ENCODE data around the gene GSG1L. TPM values are rescaled to one million over a fixed set of nuclear protein-coding genes. Genes with fewer than 3 reads are reported as not detected.

GSG1L gene
- total RNA-seq, 3 donors from 2014 or later = not detected

DNA sequence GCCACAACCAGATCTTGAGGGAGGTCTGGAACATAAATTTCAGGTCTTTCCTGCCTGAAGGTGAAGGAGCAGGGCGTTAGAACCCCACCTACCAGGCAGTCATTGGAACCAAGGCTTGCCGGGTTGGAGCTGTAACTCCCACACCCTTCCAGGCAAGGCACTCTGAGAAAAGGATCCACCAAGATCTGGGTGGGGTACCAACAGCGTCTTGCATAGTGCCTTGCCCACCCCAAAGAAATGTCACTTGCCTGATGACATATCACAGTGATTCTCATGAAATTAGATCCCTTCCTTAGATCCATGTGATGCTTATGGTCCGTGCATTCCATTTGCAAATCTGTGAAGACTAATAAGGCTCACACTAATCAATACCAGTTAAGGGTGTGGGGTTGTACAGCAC, 312.3 kb downstream of the GSG1L start:
- H3K4me1 ChIP-seq = no peaks in the 10 kb centered on the region
- no peak overlapping the region for H3K4me3 ChIP-seq
- no peaks in the 10 kb centered on the region for H3K27me3 ChIP-seq
- intact Hi-C loops (cut with DNase I; ENCODE audit: low total_unique reads) = no loop called here
- DNase-seq (ENCODE audit: low spot score in 2 of 2) = no peak
- no peak overlapping the region for H3K27ac ChIP-seq
- no peaks in the 10 kb centered on the region for H3K36me3 ChIP-seq
- H3K9me3 ChIP-seq = no peaks in the 10 kb centered on the region
- TF ChIP-seq POLR2A (IDR thresholded peaks at IDR 0.05) (no peak), POLR2AphosphoS5 (IDR thresholded peaks at IDR 0.05) (no peak), CTCF (IDR thresholded peaks at IDR 0.05) (no peak)

- no peak for TF ChIP-seq POLR2A (IDR thresholded peaks at IDR 0.05)
- TF ChIP-seq POLR2AphosphoS5 (IDR thresholded peaks at IDR 0.05) = no peak
- TF ChIP-seq CTCF (IDR thresholded peaks at IDR 0.05) = no peak
- DNase-seq (ENCODE audit: low spot score in 2 of 2) = no peak
- Histone ChIP-seq H3K27ac (no peak overlapping the region), H3K9me3 (no peaks in the 10 kb centered on the region), H3K4me3 (no peak overlapping the region), H3K36me3 (no peaks in the 10 kb centered on the region), H3K4me1 (no peaks in the 10 kb centered on the region), H3K27me3 (no peaks in the 10 kb centered on the region)
- intact Hi-C loops (cut with DNase I; ENCODE audit: low total_unique reads) = no loop called here
Measured at GRCh38 chr16:27749946-27750345, 313.6 kb downstream of the GSG1L start.

- no peak overlapping the region for H3K4me3 ChIP-seq
- DNase-seq (ENCODE audit: low spot score in 2 of 2) = no peak
- H3K4me1 ChIP-seq = no peaks in the 10 kb centered on the region
- no peak for TF ChIP-seq POLR2AphosphoS5 (IDR thresholded peaks at IDR 0.05)
- TF ChIP-seq CTCF (IDR thresholded peaks at IDR 0.05) = no peak
- no peak for TF ChIP-seq POLR2A (IDR thresholded peaks at IDR 0.05)
- H3K27me3 ChIP-seq = no peaks in the 10 kb centered on the region
- H3K36me3 ChIP-seq = no peaks in the 10 kb centered on the region
- no peak overlapping the region for H3K27ac ChIP-seq
- H3K9me3 ChIP-seq = no peaks in the 10 kb centered on the region
- intact Hi-C loops (cut with DNase I; ENCODE audit: low total_unique reads) = no loop called here
Measured at GRCh38 chr16:27749547-27749875, 314.0 kb downstream of the GSG1L start.

- Histone ChIP-seq H3K36me3 (no peaks in the 10 kb centered on the region), H3K9me3 (no peaks in the 10 kb centered on the region), H3K27me3 (no peaks in the 10 kb centered on the region), H3K4me1 (no peaks in the 10 kb centered on the region), H3K4me3 (no peak overlapping the region), H3K27ac (no peak overlapping the region)
- intact Hi-C loops (cut with DNase I; ENCODE audit: low total_unique reads) = no loop called here
- TF ChIP-seq CTCF (IDR thresholded peaks at IDR 0.05) = no peak
- no peak for TF ChIP-seq POLR2A (IDR thresholded peaks at IDR 0.05)
- TF ChIP-seq POLR2AphosphoS5 (IDR thresholded peaks at IDR 0.05) = no peak
- DNase-seq (ENCODE audit: low spot score in 2 of 2) = no peak
Measured at GRCh38 chr16:27748868-27749546, 314.5 kb downstream of the GSG1L start.

GRCh38 chr16:27747946-27748345, 315.6 kb downstream of the GSG1L start:
- no peak for DNase-seq (ENCODE audit: low spot score in 2 of 2)
- no peaks in the 10 kb centered on the region for H3K9me3 ChIP-seq
- H3K27me3 ChIP-seq = no peaks in the 10 kb centered on the region
- H3K4me3 ChIP-seq = no peak overlapping the region
- H3K27ac ChIP-seq = no peak overlapping the region
- no peaks in the 10 kb centered on the region for H3K36me3 ChIP-seq
- TF ChIP-seq POLR2A (IDR thresholded peaks at IDR 0.05) = no peak
- no peak for TF ChIP-seq POLR2AphosphoS5 (IDR thresholded peaks at IDR 0.05)
- no peak for TF ChIP-seq CTCF (IDR thresholded peaks at IDR 0.05)
- intact Hi-C loops (cut with DNase I; ENCODE audit: low total_unique reads) = no loop called here
- no peaks in the 10 kb centered on the region for H3K4me1 ChIP-seq
